Measurements from ENCODE around the gene LPP. TPM values are rescaled to one million over a fixed set of nuclear protein-coding genes. Genes with fewer than 3 reads are reported as not detected.
A peak's percentile ranks its signal among the peaks of the same experiment; 100 is the strongest.

Gene LPP
- total and polyA plus RNA-seq, 4 donors = 11.1 to 219 (median 66.5) TPM

DNA sequence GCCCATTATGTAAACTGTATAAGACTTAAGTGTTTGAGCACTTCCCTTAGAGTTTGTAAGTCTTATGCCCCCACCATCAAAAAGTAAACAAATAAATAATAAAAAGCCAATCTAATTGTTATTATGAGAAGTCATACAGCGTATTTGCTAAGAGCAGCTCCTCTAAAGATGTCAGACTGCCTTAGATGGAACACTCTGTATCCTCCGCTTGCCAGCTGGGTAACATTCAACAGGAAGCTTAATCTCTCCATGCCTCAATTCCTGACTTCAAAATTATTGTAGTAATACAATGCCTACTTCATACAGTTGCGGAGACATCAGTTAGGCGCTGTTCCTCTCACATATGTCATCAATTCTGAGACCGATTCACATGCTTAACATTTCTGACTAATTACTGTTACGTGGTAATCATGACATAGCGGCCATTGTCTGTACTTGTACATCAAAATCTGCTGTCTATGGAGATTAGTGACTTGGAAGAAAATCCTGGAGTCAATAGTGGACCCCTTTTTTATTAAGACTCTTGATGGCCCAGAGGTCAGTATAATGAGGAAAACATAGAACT, 417.7 kb downstream of the LPP start:
- TF ChIP-seq CTCF (IDR thresholded peaks at IDR 0.05; ENCODE audit: control extremely low read depth, extremely low read depth) = no peak
- no peaks in the 10 kb centered on the region for H3K9me3 ChIP-seq (ENCODE audit: control insufficient read depth in 4 of 4, insufficient read depth in 3 of 4, low read length in 3 of 4)
- H3K27ac ChIP-seq (ENCODE audit: low read depth in 1 of 2, low read length in 1 of 2) = no peak overlapping the region
- H3K9ac ChIP-seq (ENCODE audit: insufficient read depth in 1 of 2, low read length in 2 of 2) = no peak overlapping the region
- H3K36me3 ChIP-seq (ENCODE audit: control insufficient read depth in 4 of 4, insufficient read depth in 4 of 4, low read length in 4 of 4) = peaks cover 0 to 3% (median 0%) of the 10 kb centered on the region in 4 donors
- no peak overlapping the region for H3K4me3 ChIP-seq
- no peak for ATAC-seq (ENCODE audit: insufficient read depth, low FRiP score)
- peaks cover 0 to 8% (median 0%) of the 10 kb centered on the region in 5 donors for H3K4me1 ChIP-seq (ENCODE audit: control insufficient read depth in 5 of 5, insufficient read depth in 5 of 5, low read length in 5 of 5)
- no peaks in the 10 kb centered on the region for H3K27me3 ChIP-seq (ENCODE audit: control insufficient read depth in 3 of 3, insufficient read depth in 3 of 3, low read length in 2 of 3)
- DNase-seq = peak in 1 of 3 donors; percentile 36
- 74 to 92% methylated on average over 7 of the region's 7 CpGs for WGBS, 2 donors

GRCh38 chr3:188573291-188573940, 419.5 kb downstream of the LPP start:
- Histone ChIP-seq H3K4me3 (no peak overlapping the region), H3K9me3 (ENCODE audit: control insufficient read depth in 4 of 4, insufficient read depth in 3 of 4, low read length in 3 of 4) (no peaks in the 10 kb centered on the region), H3K27me3 (ENCODE audit: control insufficient read depth in 3 of 3, insufficient read depth in 3 of 3, low read length in 2 of 3) (no peaks in the 10 kb centered on the region), H3K36me3 (ENCODE audit: control insufficient read depth in 4 of 4, insufficient read depth in 4 of 4, low read length in 4 of 4) (peaks cover 0 to 3% (median 0%) of the 10 kb centered on the region in 4 donors), H3K9ac (ENCODE audit: insufficient read depth in 1 of 2, low read length in 2 of 2) (no peak overlapping the region), H3K4me1 (ENCODE audit: control insufficient read depth in 5 of 5, insufficient read depth in 5 of 5, low read length in 5 of 5) (peaks cover 0 to 8% (median 0%) of the 10 kb centered on the region in 5 donors), H3K27ac (ENCODE audit: low read depth in 1 of 2, low read length in 1 of 2) (no peak overlapping the region)
- TF ChIP-seq CTCF (IDR thresholded peaks at IDR 0.05; ENCODE audit: control extremely low read depth, extremely low read depth) = no peak
- ATAC-seq (ENCODE audit: insufficient read depth, low FRiP score) (no peak), DNase-seq (no peak)
- WGBS, 2 donors = 60 to 72% methylated on average over 8 of the region's 8 CpGs

DNA sequence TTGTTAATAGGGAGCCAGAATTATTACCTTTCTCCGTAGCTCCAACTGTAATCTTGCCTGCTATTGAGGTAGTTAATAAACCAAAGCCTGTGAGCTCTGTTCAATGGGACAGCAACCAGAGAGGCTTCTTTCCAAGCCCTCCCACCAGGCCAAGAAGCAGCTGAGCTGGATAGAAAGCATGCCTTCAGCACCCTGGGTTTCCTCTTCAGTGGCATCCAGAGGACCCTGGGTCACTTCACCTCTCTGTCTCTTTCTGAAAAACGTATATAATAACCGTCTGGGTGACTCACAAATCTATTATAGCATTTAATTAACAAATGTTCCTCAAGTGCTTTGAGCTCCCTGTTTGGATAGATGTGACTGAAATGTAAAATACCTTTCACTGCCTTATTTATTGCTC, 420.0 kb downstream of the LPP start:
- WGBS, 2 donors = 90 to 92% methylated on average over 3 of the region's 3 CpGs
- no peak for DNase-seq
- H3K36me3 ChIP-seq (ENCODE audit: control insufficient read depth in 4 of 4, insufficient read depth in 4 of 4, low read length in 4 of 4) = peaks cover 0 to 3% (median 0%) of the 10 kb centered on the region in 4 donors
- H3K4me1 ChIP-seq (ENCODE audit: control insufficient read depth in 5 of 5, insufficient read depth in 5 of 5, low read length in 5 of 5) = peaks cover 0 to 8% (median 0%) of the 10 kb centered on the region in 5 donors
- no peak for ATAC-seq (ENCODE audit: insufficient read depth, low FRiP score)
- H3K27ac ChIP-seq (ENCODE audit: low read depth in 1 of 2, low read length in 1 of 2) = peak overlapping the region in 1 of 2 donors; percentile 7
- TF ChIP-seq CTCF (IDR thresholded peaks at IDR 0.05; ENCODE audit: control extremely low read depth, extremely low read depth) = no peak
- H3K9ac ChIP-seq (ENCODE audit: insufficient read depth in 1 of 2, low read length in 2 of 2) = no peak overlapping the region
- H3K27me3 ChIP-seq (ENCODE audit: control insufficient read depth in 3 of 3, insufficient read depth in 3 of 3, low read length in 2 of 3) = no peaks in the 10 kb centered on the region
- no peaks in the 10 kb centered on the region for H3K9me3 ChIP-seq (ENCODE audit: control insufficient read depth in 4 of 4, insufficient read depth in 3 of 4, low read length in 3 of 4)
- no peak overlapping the region for H3K4me3 ChIP-seq
